ENCODE measurements around the gene IPO9.
"Not testable (repeated sequence)": the region's sequence is repeated elsewhere in the genome, so short reads cannot be mapped to it uniquely, and the experiment has no call there.

The IPO9 gene

GRCh38 chr1:201889090-201889968 is 60.4 kb downstream of the IPO9 start:
- no peak for DNase-seq

- DNase-seq: no peak
These were observed 61.3 kb downstream of the IPO9 start for GRCh38 chr1:201890223-201890622.

- DNase-seq: no peak
These were observed 62.0 kb downstream of the IPO9 start for GRCh38 chr1:201890806-201891450.

- DNase-seq: no peak
These were observed 62.6 kb downstream of the IPO9 start for GRCh38 chr1:201891451-201892045.

GRCh38 chr1:201892211-201892610 is 63.3 kb downstream of the IPO9 start:
- no peak for DNase-seq

GRCh38 chr1:201893431-201893830 is 64.5 kb downstream of the IPO9 start:
- no peak for DNase-seq

DNA sequence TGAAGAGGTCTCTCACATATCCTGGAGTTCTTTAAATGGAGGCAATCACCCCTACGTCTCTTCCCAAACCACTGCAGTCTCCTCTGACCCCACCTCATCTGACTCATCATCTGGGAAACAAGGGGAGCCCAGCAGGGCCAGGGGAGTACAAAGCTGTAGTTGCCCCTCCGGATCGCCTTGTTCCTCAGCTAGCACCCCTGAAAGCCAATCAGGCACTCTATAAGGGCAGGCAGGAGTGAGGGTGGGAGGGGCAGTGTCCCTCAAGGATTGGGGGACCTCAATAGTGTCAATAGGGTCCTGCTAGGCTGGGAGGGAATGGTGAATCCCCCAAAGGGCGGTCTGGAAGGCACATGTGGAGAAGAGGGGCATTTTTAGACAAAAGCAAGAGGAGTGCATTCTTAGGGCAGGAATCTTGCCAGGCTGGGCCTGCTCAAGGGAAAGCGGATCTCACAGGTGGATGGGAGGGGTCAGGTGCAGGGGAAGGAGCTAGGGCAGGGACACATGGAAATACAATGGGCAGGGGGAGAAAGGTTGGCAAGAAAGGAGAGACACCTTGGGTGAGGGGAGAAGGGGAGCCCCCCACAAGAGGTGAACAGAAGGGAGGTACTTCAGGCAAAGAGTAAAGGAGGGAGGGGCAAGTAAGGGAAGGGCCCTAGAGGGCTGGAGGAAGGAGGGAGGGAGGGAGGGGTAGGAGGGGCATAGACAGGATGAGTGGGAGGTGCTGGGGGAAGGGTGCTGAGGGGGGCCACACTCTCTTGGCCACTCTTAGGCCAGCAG is 65.6 kb downstream of the IPO9 start:
- no peak for DNase-seq

GRCh38 chr1:201895120-201895665 is 66.2 kb downstream of the IPO9 start:
- no peak for DNase-seq

DNA sequence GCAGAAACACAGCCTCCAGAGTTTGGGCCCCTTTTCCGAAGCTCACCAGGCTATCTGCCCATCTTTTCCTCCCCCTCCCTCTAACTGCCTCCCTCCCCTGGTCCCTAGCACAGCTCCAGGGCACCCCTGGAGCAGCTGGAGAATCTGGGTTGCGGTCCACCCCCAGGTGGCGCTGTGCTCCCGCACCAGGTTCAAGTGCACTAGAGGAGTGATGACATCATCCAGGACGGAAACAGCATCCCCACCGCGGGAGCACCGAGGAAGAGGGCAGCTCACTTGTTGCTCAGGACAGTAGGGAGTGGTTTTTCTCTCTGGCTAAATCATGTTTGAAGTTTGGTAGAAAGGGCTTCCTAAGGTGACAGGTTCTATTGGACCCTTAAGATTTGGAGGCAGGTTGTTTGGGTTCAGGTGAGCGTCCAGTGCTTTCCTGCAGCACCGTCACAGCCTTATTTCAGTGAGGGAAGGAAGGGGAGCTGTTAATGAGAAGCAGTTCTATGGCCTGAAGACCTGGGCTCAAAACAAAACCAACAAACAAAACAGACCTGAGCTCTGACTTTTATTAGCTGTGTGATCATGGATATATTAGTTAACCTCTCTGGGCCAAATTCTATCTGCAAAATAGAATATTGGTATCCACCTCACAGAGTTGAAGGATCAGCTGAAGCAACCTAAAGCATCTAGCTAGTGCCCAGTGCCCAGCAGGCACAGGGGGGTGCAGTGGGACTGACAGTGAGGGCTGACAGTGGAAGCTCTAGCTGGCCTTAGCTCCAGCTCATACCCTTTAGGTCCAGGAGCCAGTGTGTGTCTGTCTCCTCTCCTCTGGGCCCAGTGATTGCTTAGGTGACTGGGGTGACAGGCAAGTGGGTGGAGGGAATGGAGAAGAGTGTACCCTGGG is 67.2 kb downstream of the IPO9 start:
- DNase-seq: peak; percentile 81

GRCh38 chr1:201896951-201897391 is 68.0 kb downstream of the IPO9 start:
- DNase-seq: no peak

- no peak for DNase-seq
These were observed 69.4 kb downstream of the IPO9 start for GRCh38 chr1:201898240-201898894.

GRCh38 chr1:201898992-201899391 is 70.0 kb downstream of the IPO9 start:
- no peak for DNase-seq

DNA sequence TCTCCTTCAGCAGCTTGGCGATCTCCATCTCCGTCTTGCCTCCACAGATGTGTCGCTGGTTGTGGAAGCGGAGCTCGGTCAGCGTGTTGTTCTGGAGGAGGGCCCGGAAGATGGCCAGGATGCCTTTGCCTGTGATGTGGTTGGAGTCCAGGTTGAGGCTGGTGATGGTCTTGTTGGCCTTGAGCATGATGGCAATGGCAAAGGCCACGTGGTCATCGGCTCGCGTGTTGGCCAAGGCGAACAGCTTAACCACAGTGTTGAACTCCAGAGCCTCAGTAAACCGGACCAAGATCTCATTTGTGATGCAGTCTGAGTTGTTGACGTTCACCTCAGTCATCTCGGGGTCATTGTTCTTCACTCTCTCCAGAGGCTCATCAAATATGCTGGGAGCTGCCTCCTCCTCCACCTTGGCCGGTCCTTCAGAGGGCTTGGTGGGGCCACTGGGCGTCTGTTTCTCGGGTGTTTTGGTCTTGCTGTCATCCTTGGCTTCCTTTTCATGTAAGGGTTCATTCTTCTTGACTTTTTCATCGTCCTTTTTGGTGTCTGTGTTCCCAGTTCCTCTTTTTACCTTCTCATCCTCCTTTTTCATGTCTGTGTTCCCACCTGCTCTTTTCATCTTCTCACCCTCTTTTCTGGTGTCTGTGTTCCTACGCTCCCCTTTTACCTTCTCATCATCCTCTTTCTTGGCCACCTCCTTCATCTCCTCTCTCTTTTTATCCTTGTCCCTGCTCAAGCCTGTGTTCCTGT is 70.9 kb downstream of the IPO9 start:
- no peak for DNase-seq

DNA sequence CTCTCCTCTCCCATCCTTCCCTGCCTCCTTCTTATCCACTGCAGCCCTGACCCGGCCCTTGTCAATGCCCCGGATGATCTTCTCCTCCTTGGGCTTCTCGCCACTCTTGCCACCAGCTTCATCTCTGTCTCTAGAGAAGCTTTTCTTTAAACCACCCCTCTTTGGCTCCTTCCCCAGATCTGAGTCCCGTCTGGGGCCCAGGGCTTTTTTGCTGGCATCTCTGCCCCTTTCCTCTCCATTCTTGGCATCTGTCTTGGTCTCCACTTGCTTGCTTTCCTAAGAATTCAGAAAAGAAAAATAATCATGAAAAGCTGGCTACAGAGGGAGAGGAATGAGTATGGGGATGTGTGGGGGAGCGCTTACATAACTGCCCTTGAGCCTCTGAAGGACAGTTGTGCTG is 71.5 kb downstream of the IPO9 start:
- no peak for DNase-seq

DNA sequence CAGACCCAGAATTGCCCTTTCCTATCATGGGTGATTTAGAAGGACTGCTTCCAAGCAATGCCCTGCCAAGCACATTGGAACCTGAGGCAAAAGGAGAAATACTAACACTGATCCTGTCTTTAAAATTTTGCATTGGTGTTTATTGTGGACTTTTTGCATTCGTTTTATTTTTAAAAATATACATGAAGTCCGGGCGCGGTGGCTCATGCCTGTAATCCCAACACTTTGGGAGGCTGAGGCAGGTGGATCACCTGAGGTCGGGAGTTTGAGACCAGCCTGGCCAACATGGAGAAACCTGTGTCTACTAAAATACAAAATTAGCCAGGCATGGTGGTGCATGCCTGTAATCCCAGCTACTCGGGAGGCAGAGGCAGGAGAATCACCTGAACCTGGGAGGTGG is 72.1 kb downstream of the IPO9 start:
- DNase-seq: not testable (repeated sequence)

DNA sequence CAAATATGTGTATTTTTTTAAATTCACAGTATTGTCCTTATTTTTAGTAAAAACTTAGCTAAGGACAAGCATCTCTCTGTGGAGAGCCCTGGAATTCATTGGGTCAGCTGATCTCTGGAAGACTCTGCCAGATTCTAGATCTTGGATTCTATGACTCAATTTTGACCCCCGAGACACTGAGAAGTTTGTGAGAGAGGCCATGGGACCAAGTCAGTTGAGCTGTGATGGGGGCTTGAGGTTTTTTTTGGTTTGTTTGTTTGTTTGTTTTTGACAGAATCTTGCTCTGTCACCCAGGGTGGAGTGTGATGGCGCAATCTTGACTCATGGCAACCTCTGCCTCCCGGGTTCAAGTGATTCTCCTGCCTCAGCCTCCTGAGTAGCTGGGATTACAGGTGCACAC is 73.2 kb downstream of the IPO9 start:
- no peak for DNase-seq

DNA sequence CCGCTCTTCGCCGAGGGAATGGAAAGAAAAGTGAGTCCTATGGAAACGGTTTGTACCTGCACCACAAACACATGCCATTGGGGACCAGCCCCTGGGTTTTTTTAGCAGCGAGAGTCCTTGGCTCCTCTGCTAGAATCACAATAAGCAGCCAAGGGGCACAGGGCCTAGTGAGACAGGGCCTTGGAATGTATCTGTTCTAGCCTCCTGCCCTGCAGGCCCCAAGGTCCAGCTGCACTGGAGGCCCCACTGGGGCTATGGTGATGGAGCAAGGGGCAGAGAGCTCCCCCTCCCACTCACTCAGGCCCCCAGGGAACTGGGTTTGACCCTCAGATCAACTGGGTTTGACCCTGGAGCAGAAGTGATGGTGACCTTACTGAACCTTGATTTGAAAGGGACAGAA is 74.2 kb downstream of the IPO9 start:
- DNase-seq: no peak

DNA sequence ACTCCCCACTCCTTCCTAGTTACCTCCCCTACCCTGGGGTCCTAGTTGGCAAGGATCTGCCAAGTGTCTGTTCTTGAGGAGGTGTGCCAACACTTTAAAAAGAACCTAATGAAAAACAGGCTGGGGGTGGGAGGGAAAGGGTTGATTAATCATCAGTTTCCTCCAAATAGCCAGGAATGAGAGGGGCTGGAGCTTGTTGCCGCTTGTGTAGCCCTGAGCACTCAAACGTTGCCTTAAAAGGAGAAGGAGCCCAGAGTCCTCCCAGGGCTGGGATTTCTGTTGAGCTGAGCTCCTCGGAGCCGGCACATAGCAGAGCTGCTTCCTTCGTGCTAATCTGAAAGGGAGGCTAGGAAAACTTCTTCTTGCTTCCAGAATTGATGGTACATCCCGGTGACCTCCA is 75.6 kb downstream of the IPO9 start:
- DNase-seq: no peak

GRCh38 chr1:201905234-201905890 is 76.4 kb downstream of the IPO9 start:
- no peak for DNase-seq

GRCh38 chr1:201906336-201906735 is 77.4 kb downstream of the IPO9 start:
- DNase-seq: no peak

Data from CD4-positive, alpha-beta T cell treated with Interleukin-21 for 1 hour (primary cell).